Stimulated activated naive CD4-positive, alpha-beta T cell (primary cell): ENCODE data around the gene DAZAP1.
"Not testable (repeated sequence)": the region's sequence is repeated elsewhere in the genome, so short reads cannot be mapped to it uniquely, and the experiment has no call there.

Experiments
- DNase-seq, 6 experiments: peaks; one replicate each; lab custom pipeline; 2025; lab: John Stamatoyannopoulos, UW

The DAZAP1 gene

DNA sequence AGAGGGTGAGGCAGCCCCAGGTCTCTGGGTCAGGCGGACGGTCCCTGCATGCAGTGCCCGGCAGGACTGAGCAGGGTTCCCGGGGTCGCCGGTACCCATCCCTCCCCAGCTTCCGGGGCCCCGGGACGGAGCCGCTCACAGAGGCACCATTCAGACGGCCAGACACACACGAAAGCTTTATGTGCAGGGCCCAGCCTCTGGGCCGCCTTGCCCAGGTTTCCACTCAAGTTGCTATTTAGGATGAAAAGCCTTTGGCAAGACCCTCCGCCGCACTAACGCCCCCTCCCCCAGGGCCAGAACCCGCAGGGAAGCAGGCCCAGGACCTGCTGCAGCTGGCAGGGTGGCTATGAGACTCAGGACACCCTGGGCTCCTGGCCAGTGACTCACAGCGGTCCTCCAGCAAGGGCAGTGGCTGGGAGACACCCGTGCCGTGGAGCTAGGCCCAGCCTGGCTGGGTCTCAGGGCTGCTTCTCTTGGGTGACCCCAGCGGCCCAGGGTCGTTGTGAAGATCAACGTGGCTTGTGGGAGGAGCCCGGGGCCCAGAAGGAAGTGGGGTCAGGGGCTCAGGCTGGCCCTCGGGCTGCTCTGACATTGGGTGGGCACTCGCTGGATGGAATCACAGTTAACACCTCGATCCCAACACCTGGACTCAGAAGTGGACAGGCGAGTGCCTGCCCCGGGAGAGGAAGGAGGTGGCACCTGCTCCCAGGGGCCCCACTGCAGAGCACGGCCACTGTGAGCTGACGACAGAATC, 66.8 kb downstream of the DAZAP1 start:
- DNase-seq = no peak

DNA sequence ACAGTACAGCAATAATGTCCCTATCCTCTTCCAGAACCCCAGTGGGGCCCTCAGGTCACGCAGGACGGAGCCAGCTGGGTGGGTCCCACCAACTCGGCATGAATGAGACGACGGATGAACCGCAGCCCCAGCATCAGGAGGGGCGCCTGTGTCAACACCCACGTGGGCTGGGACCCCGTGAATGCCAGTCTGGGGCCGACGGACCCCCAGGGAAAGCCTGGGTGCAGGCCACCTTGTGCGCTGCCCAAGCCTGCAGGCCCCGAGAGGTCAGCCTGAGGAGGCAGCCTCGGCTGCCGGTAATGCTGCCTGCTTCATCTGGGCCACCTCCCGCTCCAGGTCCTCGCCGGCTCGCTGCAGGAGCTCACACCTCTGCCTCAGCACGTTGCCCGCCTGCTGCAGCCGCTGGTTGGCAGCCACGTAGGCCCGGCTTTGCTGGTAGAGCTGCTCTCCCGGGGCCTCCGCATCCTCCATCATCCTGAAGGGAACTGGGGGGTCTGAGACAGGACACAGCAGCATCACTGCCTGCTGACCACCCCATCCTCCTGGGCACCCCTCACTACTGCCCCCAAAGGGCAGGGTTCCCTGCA, 67.5 kb downstream of the DAZAP1 start:
- no peak for DNase-seq

DNA sequence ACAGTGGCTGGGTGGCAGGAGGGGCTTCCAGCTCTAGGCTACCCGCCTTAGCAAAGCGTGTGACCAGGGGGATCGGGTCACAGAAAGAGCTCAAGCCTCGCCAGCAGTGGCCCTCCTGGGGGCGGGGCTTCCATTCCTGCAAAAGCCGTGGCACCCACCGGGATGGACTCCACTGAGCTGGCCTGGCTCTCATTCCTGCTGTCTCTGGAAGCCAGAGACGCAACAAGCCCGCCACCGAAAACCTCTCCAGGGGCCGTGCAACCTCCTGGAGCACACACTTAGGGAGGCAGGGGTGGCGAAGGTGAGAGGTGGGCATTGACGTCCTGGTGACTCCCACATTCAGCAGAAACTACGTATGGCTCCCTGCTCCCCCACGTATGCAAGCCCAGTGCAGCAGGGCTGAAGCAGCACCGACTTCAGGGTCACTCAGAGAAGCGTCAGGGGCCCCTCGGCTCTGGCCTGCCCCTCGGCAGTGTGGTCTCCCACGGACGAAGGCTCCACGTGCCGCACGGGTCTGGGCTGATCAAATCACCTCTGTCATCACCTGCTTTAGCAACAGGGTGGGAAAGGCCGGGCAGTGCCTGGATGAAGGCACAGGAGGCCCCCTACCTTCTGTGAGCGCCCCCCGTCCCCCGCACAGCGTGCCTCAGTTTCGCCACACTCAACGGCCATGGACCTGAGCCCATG, 68.5 kb downstream of the DAZAP1 start:
- DNase-seq = no peak

DNA sequence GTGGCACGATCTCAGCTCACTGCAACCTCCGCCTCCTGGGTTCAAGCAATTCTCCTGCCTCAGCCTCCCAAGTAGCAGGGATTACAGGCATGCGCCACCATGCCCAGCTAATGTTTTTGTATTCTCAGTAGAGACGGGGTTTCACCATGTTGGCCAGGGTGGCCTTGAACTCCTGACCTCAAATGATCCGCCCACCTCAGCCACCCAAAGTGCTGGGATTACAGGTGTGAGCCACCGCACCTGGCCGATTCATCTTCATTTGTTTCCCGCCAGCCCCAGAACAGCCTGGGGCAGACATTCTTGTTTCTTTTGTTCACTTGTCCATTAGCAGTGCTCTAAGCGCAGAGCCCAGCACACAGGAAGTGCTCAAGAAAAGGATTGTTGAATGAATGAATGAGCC, 69.7 kb downstream of the DAZAP1 start:
- not testable (repeated sequence) for DNase-seq

DNA sequence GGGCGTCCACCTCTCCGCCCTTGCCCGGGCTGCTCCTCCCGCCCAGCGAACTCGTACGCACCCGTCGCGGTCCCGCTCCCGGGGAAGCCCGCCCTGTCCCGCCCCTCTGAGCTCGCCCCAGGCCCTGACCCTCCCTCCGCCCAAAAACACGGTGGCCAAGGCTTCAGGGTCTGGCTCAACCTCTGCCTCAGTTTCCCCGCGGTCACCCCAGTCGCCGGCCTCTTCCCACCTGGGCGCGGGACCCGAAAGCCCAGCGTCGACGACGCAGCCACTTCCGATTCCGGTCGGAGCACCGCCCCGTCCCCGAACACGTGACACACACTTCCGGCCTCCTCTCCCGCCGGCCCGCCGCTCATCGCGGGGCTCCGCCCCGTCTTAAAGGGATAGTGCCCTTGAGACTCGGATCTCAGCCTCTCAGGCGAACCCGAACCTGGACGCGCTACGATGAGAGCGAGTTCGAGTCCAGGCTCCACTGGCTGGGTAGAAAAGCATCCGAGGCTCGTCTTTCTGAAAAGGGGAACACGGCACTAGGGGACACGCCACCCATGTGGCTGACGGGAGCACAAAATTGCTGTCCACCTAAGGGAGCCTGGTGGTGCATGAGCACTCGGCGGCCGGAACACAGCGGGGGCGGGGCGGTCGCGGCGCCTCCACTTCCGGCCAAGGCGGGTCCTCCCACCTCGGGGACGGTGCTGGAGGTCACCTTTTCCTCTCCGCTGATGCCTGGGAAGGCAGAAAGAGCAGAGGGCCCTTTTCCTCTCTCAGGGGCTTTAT, 71.7 kb downstream of the DAZAP1 start, which contains the start of gene C19orf25:
Gene C19orf25, minus strand, starts transcription at position 282 of the 774 bp plus-strand sequence. CDS start 312 bp downstream, outside the sequence.
- peak; percentile 77 to 87 (median 82) for DNase-seq

DNA sequence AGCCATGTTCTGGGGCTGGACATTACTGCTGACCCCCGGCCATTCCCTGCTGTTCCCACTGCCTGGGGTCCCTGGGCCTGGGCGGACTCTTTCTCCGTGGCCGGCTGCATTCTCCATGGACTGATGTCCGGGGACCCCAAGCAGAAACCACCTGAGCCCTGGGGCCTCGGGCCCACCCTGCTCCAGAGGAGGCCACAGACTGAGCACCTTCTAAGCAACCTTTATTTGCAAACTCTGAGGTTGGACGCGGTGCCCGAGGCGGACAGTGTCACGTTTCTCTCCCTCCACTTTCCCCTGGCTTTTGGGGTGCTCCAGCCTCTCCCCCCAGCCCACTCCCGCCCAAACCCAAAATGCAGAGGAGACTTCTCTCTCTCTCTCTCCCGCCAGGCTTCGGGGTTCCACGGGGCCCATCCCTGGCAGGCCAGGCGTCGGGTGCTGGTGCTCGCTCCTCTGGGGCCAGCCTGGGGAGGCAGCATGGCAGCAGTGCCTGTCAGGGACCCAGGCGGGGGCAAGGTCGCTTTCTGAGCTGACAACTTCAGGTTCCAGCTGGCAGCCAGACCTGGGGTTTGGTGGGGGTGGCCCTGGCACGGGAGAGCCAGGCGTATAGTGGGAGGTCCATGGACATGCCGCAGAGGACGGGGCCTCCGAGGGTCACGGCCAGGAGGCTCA, 74.0 kb downstream of the DAZAP1 start:
- DNase-seq = no peak

DNA sequence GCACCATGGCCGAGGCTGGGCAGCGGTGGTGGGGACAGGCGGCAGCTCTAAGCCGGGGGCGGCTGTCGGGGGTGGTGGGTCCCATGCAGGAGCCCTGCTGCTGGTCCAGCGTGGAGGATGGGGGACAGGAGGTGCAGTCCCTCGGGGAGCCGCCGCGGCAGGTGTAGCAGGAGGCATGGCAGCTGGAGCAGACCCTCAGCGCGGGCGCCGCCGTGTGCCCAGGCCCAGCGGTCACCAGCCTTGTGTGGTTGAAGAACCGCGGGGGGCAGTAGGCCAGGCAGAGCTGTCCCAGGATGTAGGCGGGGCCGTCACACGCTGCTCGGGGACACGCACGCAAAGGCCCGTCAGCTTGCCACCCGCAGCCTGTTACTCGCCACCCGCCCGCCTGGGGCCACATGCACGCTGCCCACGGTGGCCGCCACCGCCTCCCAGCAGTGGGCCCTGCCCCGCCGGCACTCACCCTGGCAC, 74.5 kb downstream of the DAZAP1 start:
- DNase-seq = no peak

DNA sequence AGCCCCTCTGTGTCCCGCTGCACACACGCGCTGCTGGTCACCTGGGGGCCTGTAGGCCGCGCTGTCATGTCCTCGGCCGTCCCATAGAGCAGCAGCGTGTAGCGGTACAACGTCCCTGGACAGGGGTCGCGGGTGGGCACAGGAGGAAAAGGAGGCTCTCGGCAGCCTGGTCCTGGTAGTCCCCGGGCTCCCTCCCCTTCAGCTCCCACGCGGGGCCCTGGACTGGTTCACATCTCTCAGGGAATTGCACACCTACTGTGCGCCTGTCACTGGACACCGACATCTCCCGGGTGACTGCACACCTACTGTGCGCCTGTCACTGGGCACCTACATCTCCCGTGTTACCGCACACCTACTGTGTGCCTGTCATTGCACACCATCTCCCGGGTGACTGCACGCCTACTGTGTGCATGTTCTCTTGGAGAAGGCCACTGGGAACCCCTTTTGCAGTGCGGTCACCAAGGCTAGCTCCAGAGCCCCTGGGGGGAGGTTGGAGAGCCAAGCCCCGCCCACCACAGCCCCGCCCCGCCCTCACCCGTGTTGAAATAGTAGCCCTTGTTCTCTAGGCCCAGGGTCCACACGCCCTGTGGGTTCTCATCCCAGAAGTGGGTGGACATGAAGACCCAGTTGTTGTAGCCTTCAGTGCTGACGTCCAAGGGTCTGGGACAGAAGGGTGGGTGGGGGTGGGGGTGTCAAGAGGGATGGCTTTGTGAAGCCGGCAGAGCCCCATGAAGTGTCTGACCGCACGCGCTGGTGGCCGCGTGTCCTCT, 75.2 kb downstream of the DAZAP1 start:
- DNase-seq = no peak

DNA sequence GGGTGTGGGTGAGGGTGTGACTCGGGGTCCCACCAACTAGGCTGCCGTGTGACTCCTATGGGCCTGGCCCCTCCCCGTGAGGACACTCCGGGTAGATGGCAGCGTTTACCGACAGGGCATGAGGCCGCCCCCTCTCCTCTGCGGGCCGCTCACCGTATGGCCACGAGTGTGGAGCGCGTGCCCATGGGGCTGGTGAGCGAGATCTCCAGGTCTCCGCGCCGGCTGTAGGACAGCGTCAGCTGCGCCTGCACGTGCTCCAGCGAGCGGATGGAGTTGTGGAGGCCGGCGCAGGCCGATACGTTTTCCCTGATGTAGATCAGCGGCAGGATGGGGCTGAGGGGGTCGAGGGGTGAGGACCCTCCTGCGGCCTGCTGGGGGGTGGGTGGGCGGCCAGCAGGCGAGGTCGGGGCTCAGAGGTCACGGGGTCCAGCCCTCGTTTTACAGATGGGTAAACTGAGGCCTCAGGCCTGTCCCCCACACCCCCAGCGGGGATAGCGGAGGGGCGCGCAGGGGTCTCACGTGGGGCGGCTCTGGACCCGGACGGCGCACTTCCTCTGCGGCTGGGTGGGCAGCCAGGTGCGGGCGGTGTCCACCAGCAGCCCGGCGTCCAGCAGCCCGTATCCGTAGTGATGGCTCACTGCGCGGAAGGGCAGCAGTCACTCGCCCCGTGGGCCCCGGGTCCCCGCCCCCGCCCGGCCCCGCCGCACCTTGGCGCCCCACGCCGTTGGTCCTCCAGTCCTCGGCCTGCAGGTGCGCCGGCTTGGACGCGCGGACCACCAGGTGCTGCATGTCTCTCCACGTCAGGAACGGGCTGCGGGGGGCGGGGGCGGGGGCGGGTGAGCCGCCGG, 76.0 kb downstream of the DAZAP1 start:
- no peak for DNase-seq

DNA sequence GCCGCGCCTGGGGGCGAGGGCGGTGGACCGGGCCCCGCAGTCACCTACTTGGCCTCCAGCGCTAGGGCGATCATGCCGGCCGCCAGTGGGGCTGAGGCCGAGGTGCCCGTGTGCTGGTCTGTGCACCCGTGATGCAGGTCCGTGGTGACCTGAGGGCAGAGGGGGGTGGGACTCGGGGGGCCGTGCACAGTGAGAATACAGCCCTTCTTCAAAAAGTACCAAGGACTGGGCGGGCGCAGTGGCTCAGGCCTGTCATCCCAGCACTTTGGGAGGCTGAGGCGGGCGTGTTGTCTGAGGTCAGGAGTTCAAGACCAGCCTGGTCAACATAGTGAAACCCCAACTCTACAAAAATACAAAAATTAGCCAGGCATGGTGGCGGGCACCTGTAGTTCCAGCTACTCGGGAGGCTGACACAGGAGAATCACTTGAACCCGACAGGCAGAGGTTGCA, 76.6 kb downstream of the DAZAP1 start:
- no peak for DNase-seq
